HG03457 (cell line): ENCODE results near the gene ARHGAP21.

Experiments used
- ATAC-seq: cut with Tn5 transposase; IDR thresholded peaks from one replicate; pipeline ENCODE4 v1.9.1; 2021; ENCODE audit warnings: moderate number of reproducible peaks; ENCODE audit not compliant: unreplicated experiment

ARHGAP21 gene

DNA sequence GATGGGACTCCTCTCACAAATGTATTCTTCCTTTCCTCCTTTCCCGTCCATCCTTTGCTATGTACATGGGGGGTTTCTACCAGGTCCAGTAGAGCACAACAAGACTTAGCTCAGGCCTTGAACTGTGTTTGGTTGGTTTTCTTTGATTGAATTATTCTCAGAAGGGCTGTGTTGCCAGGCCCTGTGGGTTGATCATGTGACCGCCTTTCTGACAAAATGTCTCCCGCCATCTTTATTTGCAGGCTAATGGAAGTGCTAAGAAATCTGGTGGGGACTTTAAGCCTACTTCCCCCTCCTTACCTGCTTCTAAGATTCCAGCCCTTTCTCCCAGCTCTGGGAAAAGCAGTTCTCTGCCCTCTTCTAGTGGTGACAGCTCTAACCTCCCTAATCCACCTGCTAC is 178.1 kb downstream of the ARHGAP21 start:
- no peak for ATAC-seq

DNA sequence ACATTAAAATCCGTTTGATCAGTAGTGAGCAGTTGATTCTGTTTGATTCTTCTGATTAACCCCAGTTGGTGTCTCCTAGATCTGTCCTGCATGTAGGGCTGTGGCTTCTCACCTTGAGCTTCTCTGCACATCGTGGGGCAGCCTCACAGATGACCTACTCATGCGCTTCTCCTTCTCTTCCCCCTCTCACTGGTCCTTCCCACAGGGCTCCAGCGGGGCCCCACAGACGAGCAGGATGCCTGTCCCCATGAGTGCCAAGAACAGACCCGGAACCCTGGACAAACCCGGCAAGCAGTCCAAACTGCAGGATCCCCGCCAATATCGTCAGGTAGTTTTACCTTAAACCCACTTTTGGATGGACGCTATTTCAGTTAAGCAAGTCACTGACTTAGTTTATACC is 178.9 kb downstream of the ARHGAP21 start:
- ATAC-seq = no peak

DNA sequence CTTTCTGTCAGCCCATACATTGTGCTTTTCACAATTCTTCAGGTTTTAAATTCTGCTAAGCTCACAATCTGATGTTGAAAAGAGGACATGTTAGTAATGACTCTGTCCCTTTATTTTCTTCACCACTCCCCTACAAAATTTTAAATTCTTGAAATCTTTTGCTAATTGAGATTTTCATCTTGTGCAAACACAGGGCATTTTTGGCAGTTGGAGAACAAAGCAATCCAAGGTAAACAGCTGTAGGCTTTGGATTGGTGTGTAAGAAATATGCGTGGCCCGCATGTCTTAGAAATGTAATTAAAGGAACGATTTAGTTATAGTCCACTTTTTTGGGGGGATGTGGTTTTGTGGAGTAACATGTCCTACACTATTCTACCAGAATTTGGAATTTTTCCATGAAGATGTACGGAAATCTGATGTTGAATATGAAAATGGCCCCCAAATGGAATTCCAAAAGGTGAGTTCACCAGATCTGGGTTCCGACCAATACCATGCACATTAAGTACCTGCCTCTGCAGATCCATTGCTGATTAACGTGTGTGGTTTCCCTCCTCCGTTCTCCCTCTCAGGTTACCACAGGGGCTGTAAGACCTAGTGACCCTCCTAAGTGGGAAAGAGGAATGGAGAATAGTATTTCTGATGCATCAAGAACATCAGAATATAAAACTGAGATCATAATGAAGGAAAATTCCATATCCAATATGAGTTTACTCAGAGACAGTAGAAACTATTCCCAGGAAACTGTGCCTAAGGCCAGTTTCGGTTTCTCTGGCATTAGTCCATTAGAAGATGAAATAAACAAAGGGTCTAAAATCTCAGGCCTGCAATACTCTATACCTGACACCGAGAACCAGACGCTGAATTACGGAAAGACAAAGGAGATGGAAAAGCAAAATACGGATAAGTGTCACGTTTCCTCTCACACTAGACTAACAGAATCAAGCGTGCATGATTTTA is 181.1 kb downstream of the ARHGAP21 start:
- no peak for ATAC-seq

DNA sequence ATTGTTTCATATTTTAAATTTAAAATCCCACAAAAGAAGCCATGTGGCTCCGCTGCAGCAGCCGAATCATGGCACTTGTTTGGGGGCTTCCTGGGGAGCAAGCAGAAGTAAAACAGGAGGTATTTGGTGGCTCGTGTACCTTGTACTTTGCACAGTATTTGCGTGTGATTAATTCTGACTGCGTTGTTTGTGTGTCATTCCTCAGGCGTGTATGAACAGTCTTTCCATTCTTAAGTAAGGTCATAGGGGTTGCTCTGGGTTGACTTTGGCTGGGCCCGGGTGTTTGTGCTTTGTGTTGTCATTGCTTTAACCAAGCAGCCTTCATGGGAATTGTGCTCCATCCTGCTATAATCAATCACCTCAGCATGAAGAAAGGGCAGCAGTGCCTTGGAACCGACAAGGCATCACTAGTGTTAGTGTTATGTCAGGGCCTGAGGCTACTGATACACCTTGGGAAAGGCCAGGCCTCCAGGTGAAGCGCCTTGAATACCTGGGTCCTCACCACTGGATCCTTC is 182.4 kb downstream of the ARHGAP21 start:
- ATAC-seq = no peak

DNA sequence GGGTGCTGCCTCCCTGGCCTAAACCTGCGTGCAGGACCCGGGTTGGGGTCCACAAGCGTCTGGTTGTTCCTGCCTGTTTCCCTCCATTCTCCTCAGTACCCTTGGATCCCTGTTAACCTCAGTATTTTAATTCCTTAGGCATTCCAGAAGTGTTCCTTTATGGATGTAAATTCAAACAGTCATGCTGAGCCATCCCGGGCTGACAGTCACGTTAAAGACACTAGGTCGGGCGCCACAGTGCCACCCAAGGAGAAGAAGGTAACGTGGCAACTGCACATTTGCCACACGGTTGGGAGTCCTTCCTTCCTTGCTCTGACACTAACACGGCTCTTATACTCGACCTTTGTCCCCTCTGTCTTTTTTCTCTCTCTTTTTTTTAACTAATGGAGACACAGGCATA is 187.1 kb downstream of the ARHGAP21 start:
- ATAC-seq = no peak

DNA sequence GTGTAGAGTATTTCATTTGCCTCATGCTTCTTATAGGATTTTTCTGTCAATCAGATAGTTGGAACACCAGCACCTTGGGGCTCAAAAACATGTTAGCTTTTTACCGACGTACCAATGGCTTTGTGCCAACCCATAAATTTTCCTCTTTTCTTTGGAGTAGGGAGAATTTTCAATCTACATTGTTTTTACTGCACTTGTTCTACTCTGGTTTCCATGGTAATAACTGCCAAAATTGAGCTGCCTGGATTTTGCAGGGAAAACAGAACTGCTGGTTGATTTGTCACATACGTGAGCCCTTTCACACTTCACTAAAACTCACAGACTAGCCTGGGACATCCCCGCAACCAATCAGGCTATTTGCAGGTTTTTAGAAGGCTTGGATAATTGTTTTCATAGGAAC is 189.7 kb downstream of the ARHGAP21 start:
- ATAC-seq = no peak
